ENCODE data around the gene DNAJB6.
"Not testable (repeated sequence)": the region's sequence is repeated elsewhere in the genome, so short reads cannot be mapped to it uniquely, and the experiment has no call there.

GRCh38 chr7:157454003-157454402 lies 117.2 kb downstream of the DNAJB6 start:
- TF ChIP-seq CTCF (IDR thresholded peaks at IDR 0.05; ENCODE audit: low read depth, low read length); EZH2phosphoT487 (IDR thresholded peaks at IDR 0.05; ENCODE audit: low read depth): not testable (repeated sequence)
